Ascending aorta (tissue), 2 donors: ENCODE data around the gene PKN1. TPM values are rescaled to one million over a fixed set of nuclear protein-coding genes. Genes with fewer than 3 reads are reported as not detected.

Experiments
- DNase-seq, 2 donors: peaks; one replicate each; pipeline ENCODE4 v3.0.0-alpha.2; 2019; ENCODE audit warnings: low spot score in 2 of 2
- H3K27ac ChIP-seq, 2 donors: fragments of 200-600 bp; sonication (generic); one replicate each; pipeline ENCODE4 v1.5.1; 2016 to 2017; ENCODE audit warnings: mild to moderate bottlenecking in 1 of 2
- H3K27me3 ChIP-seq: fragments of 200-600 bp; sonication (generic); one replicate; pipeline ENCODE4 v1.5.1; 2017
- H3K36me3 ChIP-seq, 2 donors: fragments of 200-600 bp; sonication (generic); one replicate each; pipeline ENCODE4 v1.5.1; 2016
- H3K4me1 ChIP-seq, 2 donors: fragments of 200-600 bp; sonication (generic); one replicate each; pipeline ENCODE4 v1.5.1; 2016 to 2017; ENCODE audit warnings: mild to moderate bottlenecking in 1 of 2
- H3K4me3 ChIP-seq, 2 donors: fragments of 200-600 bp; sonication (generic); one replicate each; pipeline ENCODE4 v1.5.1; 2016 to 2017; ENCODE audit warnings: mild to moderate bottlenecking in 1 of 2
- H3K9me3 ChIP-seq, 2 donors: fragments of 200-600 bp; sonication (generic); one replicate each; pipeline ENCODE4 v1.5.1; 2016
- CTCF ChIP-seq, 3 experiments: fragments of 200-600 bp in 2 of 3; fragments of 450-650 bp in 1 of 3; sonication (generic) in 2 of 3; IDR thresholded peaks; one replicate each; pipeline ENCODE4 v1.5.1; 2016 to 2019; ENCODE audit warnings: antibody characterized with exemption in 3 of 3, mild to moderate bottlenecking in 1 of 3, moderate library complexity in 1 of 3
- intact Hi-C: fragments of 100-400 bp; cut with DNase I; formaldehyde crosslinking; loops from one replicate; pipeline ENCODE4 v1.15.1; 2023
- total RNA-seq: library from RNA; depleted of rRNA; stranded (reverse); fragments of >200 nt; gene quantifications from one replicate; pipeline ENCODE4 v1.1.0, GENCODE V29; 2016

Gene PKN1
- total RNA-seq, 1 donor from 2014 or later: 231 TPM

- intact Hi-C loops: no loop called here
- Histone ChIP-seq H3K4me3 (no peak overlapping the region), H3K4me1 (peaks cover 5 to 17% of the 10 kb centered on the region in 2 donors), H3K27ac (no peak overlapping the region), H3K36me3 (peaks cover 37 to 38% of the 10 kb centered on the region in 2 donors), H3K27me3 (peaks cover 4% of the 10 kb centered on the region), H3K9me3 (no peaks in the 10 kb centered on the region)
- TF ChIP-seq CTCF (IDR thresholded peaks at IDR 0.05): no peak
- DNase-seq: no peak
Measured at GRCh38 chr19:14477418-14478112, 44.5 kb downstream of the PKN1 start.

GRCh38 chr19:14478113-14478545, 45.0 kb downstream of the PKN1 start:
- Histone ChIP-seq H3K4me1 (peaks cover 4 to 14% of the 10 kb centered on the region in 2 donors), H3K9me3 (no peaks in the 10 kb centered on the region), H3K27me3 (peaks cover 4% of the 10 kb centered on the region), H3K4me3 (no peak overlapping the region), H3K27ac (no peak overlapping the region), H3K36me3 (peaks cover 38 to 40% of the 10 kb centered on the region in 2 donors)
- DNase-seq: no peak
- intact Hi-C loops: no loop called here
- TF ChIP-seq CTCF (IDR thresholded peaks at IDR 0.05): no peak

- Histone ChIP-seq H3K36me3 (peaks cover 38 to 47% of the 10 kb centered on the region in 2 donors), H3K27me3 (no peaks in the 10 kb centered on the region), H3K4me3 (no peak overlapping the region), H3K4me1 (peaks cover 0 to 5% of the 10 kb centered on the region in 2 donors), H3K9me3 (no peaks in the 10 kb centered on the region), H3K27ac (no peak overlapping the region)
- DNase-seq: no peak
- no peak for TF ChIP-seq CTCF (IDR thresholded peaks at IDR 0.05)
- intact Hi-C loops: no loop called here
Measured at GRCh38 chr19:14479309-14479974, 46.3 kb downstream of the PKN1 start.

GRCh38 chr19:14479975-14480699, 47.0 kb downstream of the PKN1 start:
- H3K9me3 ChIP-seq: no peaks in the 10 kb centered on the region
- peak; percentile 67 to 77 (median 76) for TF ChIP-seq CTCF (IDR thresholded peaks at IDR 0.05)
- peaks cover 38 to 51% of the 10 kb centered on the region in 2 donors for H3K36me3 ChIP-seq
- peaks cover 0 to 5% of the 10 kb centered on the region in 2 donors for H3K4me1 ChIP-seq
- DNase-seq: no peak
- no peak overlapping the region for H3K4me3 ChIP-seq
- H3K27me3 ChIP-seq: no peaks in the 10 kb centered on the region
- intact Hi-C loops: no loop called here
- no peak overlapping the region for H3K27ac ChIP-seq

- no peak for TF ChIP-seq CTCF (IDR thresholded peaks at IDR 0.05)
- H3K27ac ChIP-seq: no peak overlapping the region
- DNase-seq: no peak
- no peaks in the 10 kb centered on the region for H3K9me3 ChIP-seq
- intact Hi-C loops: no loop called here
- no peak overlapping the region for H3K4me3 ChIP-seq
- H3K4me1 ChIP-seq: no peaks in the 10 kb centered on the region
- peaks cover 38 to 51% of the 10 kb centered on the region in 2 donors for H3K36me3 ChIP-seq
- H3K27me3 ChIP-seq: no peaks in the 10 kb centered on the region
Measured at GRCh38 chr19:14480700-14481079, 47.6 kb downstream of the PKN1 start.
